T-helper 1 cell treated with Interleukin-12 subunit alpha and Interleukin-12 subunit beta and Interleukin-4 antibody, amounts not matched to agents 30 ng/mL and 1 ng/mL, for 36 hours (primary cell): Measurements from ENCODE around the gene HNRNPU. TPM values are rescaled to one million over a fixed set of nuclear protein-coding genes. Genes with fewer than 3 reads are reported as not detected.

ENCODE experiments used
- intact Hi-C: fragments of 100-400 bp; cut with micrococcal nuclease; formaldehyde crosslinking; loops from one replicate; pipeline ENCODE4 v1.15.1; 2024
- total RNA-seq: library from RNA; stranded (reverse); gene quantifications from 2 replicates; pipeline ENCODE4 v1.2.3, GENCODE V29; 2022

The HNRNPU gene
- total RNA-seq: 412 and 418 TPM in 2 replicates

GRCh38 chr1:244864253-244865027 lies at the start of gene HNRNPU:
TSS of gene HNRNPU (minus strand) at chr1:244864543. CDS start at chr1:244864307, 236 bp downstream.
- intact Hi-C loops: loop anchor here (1.0 to 10.0 kb wide), 11 partner anchors 29 to 1609 kb away; partner anchors contain the start of genes CATSPERE, CEP170 and COX20

- intact Hi-C loops: no loop called here
These were observed 49.5 kb upstream of the HNRNPU start for GRCh38 chr1:244913806-244914205.

GRCh38 chr1:244904119-244904518 lies 39.8 kb upstream of the HNRNPU start:
- intact Hi-C loops: no loop called here

GRCh38 chr1:244901400-244902015 lies 37.2 kb upstream of the HNRNPU start:
- intact Hi-C loops: no loop called here

GRCh38 chr1:244897476-244898254 lies 33.3 kb upstream of the HNRNPU start:
- intact Hi-C loops: no loop called here

GRCh38 chr1:244896550-244896949 lies 32.2 kb upstream of the HNRNPU start:
- intact Hi-C loops: no loop called here

GRCh38 chr1:244893836-244894235 lies 29.5 kb upstream of the HNRNPU start:
- intact Hi-C loops: no loop called here

- intact Hi-C loops: no loop called here
These were observed 22.9 kb upstream of the HNRNPU start for GRCh38 chr1:244887281-244887680.

GRCh38 chr1:244881552-244882280 lies 17.4 kb upstream of the HNRNPU start:
- intact Hi-C loops: no loop called here

GRCh38 chr1:244878681-244879080 lies 14.3 kb upstream of the HNRNPU start:
- intact Hi-C loops: no loop called here

- intact Hi-C loops: no loop called here
These were observed 12.0 kb upstream of the HNRNPU start for GRCh38 chr1:244876228-244876910.

- intact Hi-C loops: no loop called here
These were observed 10.7 kb upstream of the HNRNPU start for GRCh38 chr1:244874974-244875579.

GRCh38 chr1:244869950-244870349 lies 5.6 kb upstream of the HNRNPU start:
- intact Hi-C loops: loop anchor here (10.0 kb wide), 2 partner anchors 1025 to 1085 kb away; no protein-coding TSS in a partner anchor

- intact Hi-C loops: loop anchor here (10.0 kb wide), 2 partner anchors 1025 to 1085 kb away; no protein-coding TSS in a partner anchor
These were observed 5.1 kb upstream of the HNRNPU start for GRCh38 chr1:244869364-244869827.

GRCh38 chr1:244868484-244869363 lies 4.4 kb upstream of the HNRNPU start:
- intact Hi-C loops: loop anchor here (10.0 kb wide), 2 partner anchors 1024 to 1086 kb away; no protein-coding TSS in a partner anchor

- intact Hi-C loops: loop anchor here (10.0 kb wide), 2 partner anchors 1022 to 1088 kb away; no protein-coding TSS in a partner anchor
These were observed 2.0 kb upstream of the HNRNPU start for GRCh38 chr1:244866355-244866754.

- intact Hi-C loops: loop anchor here (2.0 to 10.0 kb wide), 3 partner anchors 543 to 1089 kb away; no protein-coding TSS in a partner anchor
These were observed 1.5 kb upstream of the HNRNPU start for GRCh38 chr1:244865820-244866219.

GRCh38 chr1:244865028-244865371 lies 657 bp upstream of the HNRNPU start:
- intact Hi-C loops: loop anchor here (2.0 to 10.0 kb wide), 3 partner anchors 542 to 1090 kb away; no protein-coding TSS in a partner anchor
